ENCODE data around the gene ZC3H10. TPM values are rescaled to one million over a fixed set of nuclear protein-coding genes. Genes with fewer than 3 reads are reported as not detected.

Gene ZC3H10
- polyA plus RNA-seq, 1 donor, result 4.5 TPM

- Histone ChIP-seq H3K27me3 (ENCODE audit: control insufficient read depth, insufficient read depth, low read length) (no peaks in the 10 kb centered on the region), H3K9me3 (ENCODE audit: control insufficient read depth, low read depth, low read length) (no peaks in the 10 kb centered on the region), H3K36me3 (ENCODE audit: control insufficient read depth, insufficient read depth, low read length) (peaks cover 63% of the 10 kb centered on the region), H3K27ac (ENCODE audit: low read length) (no peak overlapping the region), H3K4me3 (ENCODE audit: low read length) (no peak overlapping the region), H3K4me1 (ENCODE audit: control insufficient read depth, insufficient read depth, low read length) (peaks cover 20% of the 10 kb centered on the region)
- WGBS (ENCODE audit: insufficient coverage, low lambda C conversion rate), result no CpG with 5 or more reads among the region's 19 CpGs
- DNase-seq, result no peak
Observed at GRCh38 chr12:56141946-56142784, 24.1 kb downstream of the ZC3H10 start.

- 100% methylated on average over 1 of the region's 4 CpGs for WGBS (ENCODE audit: insufficient coverage, low lambda C conversion rate)
Observed at GRCh38 chr12:56143217-56143616, 25.2 kb downstream of the ZC3H10 start.

GRCh38 chr12:56143870-56144269 is 25.8 kb downstream of the ZC3H10 start:
- Histone ChIP-seq H3K36me3 (ENCODE audit: control insufficient read depth, insufficient read depth, low read length) (peaks cover 47% of the 10 kb centered on the region), H3K27me3 (ENCODE audit: control insufficient read depth, insufficient read depth, low read length) (no peaks in the 10 kb centered on the region), H3K4me3 (ENCODE audit: low read length) (no peak overlapping the region), H3K4me1 (ENCODE audit: control insufficient read depth, insufficient read depth, low read length) (peaks cover 20% of the 10 kb centered on the region), H3K9me3 (ENCODE audit: control insufficient read depth, low read depth, low read length) (no peaks in the 10 kb centered on the region), H3K27ac (ENCODE audit: low read length) (peak overlapping the region; percentile 1)
- DNase-seq, result peak in 1 of 2 donors; percentile 46
- WGBS (ENCODE audit: insufficient coverage, low lambda C conversion rate), result no CpG with 5 or more reads among the region's 8 CpGs

More at GRCh38 chr12:56143217-56143616, 25.2 kb downstream of the ZC3H10 start:
- no peak overlapping the region for H3K27ac ChIP-seq (ENCODE audit: low read length)
- H3K27me3 ChIP-seq (ENCODE audit: control insufficient read depth, insufficient read depth, low read length), result no peaks in the 10 kb centered on the region
- H3K4me1 ChIP-seq (ENCODE audit: control insufficient read depth, insufficient read depth, low read length), result peaks cover 20% of the 10 kb centered on the region
- no peak overlapping the region for H3K4me3 ChIP-seq (ENCODE audit: low read length)
- no peak for DNase-seq
- H3K9me3 ChIP-seq (ENCODE audit: control insufficient read depth, low read depth, low read length), result no peaks in the 10 kb centered on the region
- H3K36me3 ChIP-seq (ENCODE audit: control insufficient read depth, insufficient read depth, low read length), result peaks cover 53% of the 10 kb centered on the region

GRCh38 chr12:56145217-56145616 is 27.2 kb downstream of the ZC3H10 start:
- no peak for DNase-seq
- 80% methylated on average over 1 of the region's 3 CpGs for WGBS (ENCODE audit: insufficient coverage, low lambda C conversion rate)
- peaks cover 37% of the 10 kb centered on the region for H3K36me3 ChIP-seq (ENCODE audit: control insufficient read depth, insufficient read depth, low read length)
- H3K9me3 ChIP-seq (ENCODE audit: control insufficient read depth, low read depth, low read length), result no peaks in the 10 kb centered on the region
- peaks cover 20% of the 10 kb centered on the region for H3K4me1 ChIP-seq (ENCODE audit: control insufficient read depth, insufficient read depth, low read length)
- no peaks in the 10 kb centered on the region for H3K27me3 ChIP-seq (ENCODE audit: control insufficient read depth, insufficient read depth, low read length)
- no peak overlapping the region for H3K27ac ChIP-seq (ENCODE audit: low read length)
- no peak overlapping the region for H3K4me3 ChIP-seq (ENCODE audit: low read length)

GRCh38 chr12:56146492-56147460 is 28.7 kb downstream of the ZC3H10 start:
- Histone ChIP-seq H3K4me1 (ENCODE audit: control insufficient read depth, insufficient read depth, low read length) (peaks cover 25% of the 10 kb centered on the region), H3K9me3 (ENCODE audit: control insufficient read depth, low read depth, low read length) (no peaks in the 10 kb centered on the region), H3K36me3 (ENCODE audit: control insufficient read depth, insufficient read depth, low read length) (peaks cover 30% of the 10 kb centered on the region), H3K27me3 (ENCODE audit: control insufficient read depth, insufficient read depth, low read length) (no peaks in the 10 kb centered on the region), H3K4me3 (ENCODE audit: low read length) (no peak overlapping the region), H3K27ac (ENCODE audit: low read length) (peak overlapping the region; percentile 47)
- 78% methylated on average over 4 of the region's 13 CpGs for WGBS (ENCODE audit: insufficient coverage, low lambda C conversion rate)
- DNase-seq, result peak; percentile 71 to 81

GRCh38 chr12:56150563-56150962 is 32.5 kb downstream of the ZC3H10 start:
- WGBS (ENCODE audit: insufficient coverage, low lambda C conversion rate), result 74% methylated on average over 3 of the region's 3 CpGs
- peaks cover 2% of the 10 kb centered on the region for H3K36me3 ChIP-seq (ENCODE audit: control insufficient read depth, insufficient read depth, low read length)
- H3K27ac ChIP-seq (ENCODE audit: low read length), result no peak overlapping the region
- H3K9me3 ChIP-seq (ENCODE audit: control insufficient read depth, low read depth, low read length), result no peaks in the 10 kb centered on the region
- no peaks in the 10 kb centered on the region for H3K27me3 ChIP-seq (ENCODE audit: control insufficient read depth, insufficient read depth, low read length)
- peaks cover 32% of the 10 kb centered on the region for H3K4me1 ChIP-seq (ENCODE audit: control insufficient read depth, insufficient read depth, low read length)
- DNase-seq, result peak in 1 of 2 donors; percentile 32
- no peak overlapping the region for H3K4me3 ChIP-seq (ENCODE audit: low read length)

- H3K4me3 ChIP-seq (ENCODE audit: low read length), result peak overlapping the region; percentile 71
- H3K36me3 ChIP-seq (ENCODE audit: control insufficient read depth, insufficient read depth, low read length), result peaks cover 2% of the 10 kb centered on the region
- peaks cover 26% of the 10 kb centered on the region for H3K4me1 ChIP-seq (ENCODE audit: control insufficient read depth, insufficient read depth, low read length)
- no peaks in the 10 kb centered on the region for H3K9me3 ChIP-seq (ENCODE audit: control insufficient read depth, low read depth, low read length)
- peak overlapping the region; percentile 94 for H3K27ac ChIP-seq (ENCODE audit: low read length)
- no CpG with 5 or more reads among the region's 12 CpGs for WGBS (ENCODE audit: insufficient coverage, low lambda C conversion rate)
- peak; percentile 67 to 85 for DNase-seq
- no peaks in the 10 kb centered on the region for H3K27me3 ChIP-seq (ENCODE audit: control insufficient read depth, insufficient read depth, low read length)
Observed at GRCh38 chr12:56151672-56152131, 33.6 kb downstream of the ZC3H10 start.

GRCh38 chr12:56152132-56152755 is 34.2 kb downstream of the ZC3H10 start, which contains the start of gene MYL6B:
TSS of gene MYL6B (plus strand) at chr12:56152587. CDS start at chr12:56153919, 1,332 bp downstream.
- Histone ChIP-seq H3K4me1 (ENCODE audit: control insufficient read depth, insufficient read depth, low read length) (peaks cover 22% of the 10 kb centered on the region), H3K27me3 (ENCODE audit: control insufficient read depth, insufficient read depth, low read length) (no peaks in the 10 kb centered on the region), H3K36me3 (ENCODE audit: control insufficient read depth, insufficient read depth, low read length) (peaks cover 2% of the 10 kb centered on the region), H3K27ac (ENCODE audit: low read length) (peak within 1 kb of the TSS; percentile 94), H3K4me3 (ENCODE audit: low read length) (peak within 1 kb of the TSS; percentile 71), H3K9me3 (ENCODE audit: control insufficient read depth, low read depth, low read length) (no peaks in the 10 kb centered on the region)
- no CpG with 5 or more reads among the region's 37 CpGs for WGBS (ENCODE audit: insufficient coverage, low lambda C conversion rate)
- peak; percentile 92 to 95 for DNase-seq

GRCh38 chr12:56152756-56153677 is 35.0 kb downstream of the ZC3H10 start:
- Histone ChIP-seq H3K36me3 (ENCODE audit: control insufficient read depth, insufficient read depth, low read length) (peaks cover 2% of the 10 kb centered on the region), H3K27me3 (ENCODE audit: control insufficient read depth, insufficient read depth, low read length) (no peaks in the 10 kb centered on the region), H3K9me3 (ENCODE audit: control insufficient read depth, low read depth, low read length) (no peaks in the 10 kb centered on the region), H3K27ac (ENCODE audit: low read length) (peak overlapping the region; percentile 94), H3K4me3 (ENCODE audit: low read length) (peak overlapping the region; percentile 71), H3K4me1 (ENCODE audit: control insufficient read depth, insufficient read depth, low read length) (peaks cover 22% of the 10 kb centered on the region)
- no CpG with 5 or more reads among the region's 8 CpGs for WGBS (ENCODE audit: insufficient coverage, low lambda C conversion rate)
- DNase-seq, result peak in 1 of 2 donors; percentile 58
